ENCODE data around the gene PITRM1.

GRCh38 chr10:3192856-3193635 lies 20.5 kb upstream of the PITRM1 start:
- TF ChIP-seq, protein P1, sequence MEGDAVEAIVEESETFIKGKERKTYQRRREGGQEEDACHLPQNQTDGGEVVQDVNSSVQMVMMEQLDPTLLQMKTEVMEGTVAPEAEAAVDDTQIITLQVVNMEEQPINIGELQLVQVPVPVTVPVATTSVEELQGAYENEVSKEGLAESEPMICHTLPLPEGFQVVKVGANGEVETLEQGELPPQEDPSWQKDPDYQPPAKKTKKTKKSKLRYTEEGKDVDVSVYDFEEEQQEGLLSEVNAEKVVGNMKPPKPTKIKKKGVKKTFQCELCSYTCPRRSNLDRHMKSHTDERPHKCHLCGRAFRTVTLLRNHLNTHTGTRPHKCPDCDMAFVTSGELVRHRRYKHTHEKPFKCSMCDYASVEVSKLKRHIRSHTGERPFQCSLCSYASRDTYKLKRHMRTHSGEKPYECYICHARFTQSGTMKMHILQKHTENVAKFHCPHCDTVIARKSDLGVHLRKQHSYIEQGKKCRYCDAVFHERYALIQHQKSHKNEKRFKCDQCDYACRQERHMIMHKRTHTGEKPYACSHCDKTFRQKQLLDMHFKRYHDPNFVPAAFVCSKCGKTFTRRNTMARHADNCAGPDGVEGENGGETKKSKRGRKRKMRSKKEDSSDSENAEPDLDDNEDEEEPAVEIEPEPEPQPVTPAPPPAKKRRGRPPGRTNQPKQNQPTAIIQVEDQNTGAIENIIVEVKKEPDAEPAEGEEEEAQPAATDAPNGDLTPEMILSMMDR (conservative IDR thresholded peaks at IDR 0.05; ENCODE audit: low read depth, low read length) = peak; percentile 84
- TF ChIP-seq EZH2 (IDR thresholded peaks at IDR 0.05; ENCODE audit: borderline replicate concordance, low read depth, low read length, poor library complexity, severe bottlenecking) = no peak
